ENCODE measurements around the gene DKK2. TPM values are rescaled to one million over a fixed set of nuclear protein-coding genes. Genes with fewer than 3 reads are reported as not detected.

The DKK2 gene
- total and polyA plus RNA-seq, 10 of the 15 experiments (the other 5 are each of a cell fraction or from before 2014, with no cell fraction given), result not detected

DNA sequence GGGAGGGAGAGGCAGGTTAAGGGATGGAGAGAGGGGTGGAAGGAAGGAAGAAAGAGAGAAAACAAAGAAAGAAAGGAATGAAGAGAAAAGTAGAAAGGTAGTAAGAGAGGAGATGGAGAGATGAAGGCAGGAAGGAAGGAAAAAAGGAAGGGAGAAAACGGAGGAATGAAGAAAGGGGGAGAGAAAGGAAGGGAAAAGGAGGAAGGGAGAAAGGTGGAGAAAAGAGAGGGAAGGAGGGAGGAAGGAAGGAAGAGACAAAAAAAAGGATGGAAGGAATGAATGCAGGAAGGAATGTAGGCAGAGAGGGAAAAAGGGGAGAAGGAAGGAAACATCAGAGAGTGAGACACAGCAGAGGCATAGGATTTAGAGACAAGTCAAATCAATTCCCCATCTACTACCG, 68.2 kb downstream of the DKK2 start:
- no peaks in the 10 kb centered on the region for H3K27me3 ChIP-seq (replicated peaks in 1 of 2; ENCODE audit: control insufficient read depth in 2 of 2, insufficient read depth in 2 of 2, low read length in 1 of 2)
- no peak overlapping the region for H2AFZ ChIP-seq (ENCODE audit: control insufficient read depth, low read depth, low read length)
- POLR2A ChIA-PET, result no interaction called here
- BruUV-seq (replicated peaks), result no TSS peak
- intact Hi-C loops (cut with micrococcal nuclease; ENCODE audit: unreplicated experiment) (no loop called here), in situ Hi-C loops (cut with MboI) (no loop called here)
- DNase-seq (ENCODE audit: low read depth, low spot score), result no peak
- no peak overlapping the region for H3K4me2 ChIP-seq (ENCODE audit: control insufficient read depth, insufficient read depth)
- H3K4me1 ChIP-seq (ENCODE audit: control insufficient read depth, insufficient read depth, low read length), result no peaks in the 10 kb centered on the region
- no peaks in the 10 kb centered on the region for H4K20me1 ChIP-seq (ENCODE audit: control insufficient read depth, insufficient read depth)
- H3K36me3 ChIP-seq (ENCODE audit: control insufficient read depth in 2 of 2, insufficient read depth in 2 of 2, low read length in 1 of 2), result no peaks in the 10 kb centered on the region
- no peak overlapping the region for H3K4me3 ChIP-seq
- RAD21 ChIA-PET (ENCODE audit: unreplicated experiment), result no interaction called here
- 3% methylated on average over 2 of the region's 2 CpGs for WGBS (ENCODE audit: insufficient coverage, insufficient replicate concordance, low lambda C conversion rate, missing lambda C conversion rate)
- FAIRE-seq, result no peak
- no peak for ATAC-seq
- TF ChIP-seq CREB1 (IDR thresholded peaks at IDR 0.05; ENCODE audit: low read depth) (no peak), SP1 (IDR thresholded peaks at IDR 0.05; ENCODE audit: low read depth, low read length) (no peak), CHD1 (IDR thresholded peaks at IDR 0.05; ENCODE audit: low read depth, low read length) (no peak), SIN3A (IDR thresholded peaks at IDR 0.05; ENCODE audit: low read depth, low read length) (no peak), SRF (IDR thresholded peaks at IDR 0.05; ENCODE audit: low read depth in 2 of 2, low read length in 2 of 2) (no peak), SMAD5 (IDR thresholded peaks at IDR 0.05; ENCODE audit: low read depth) (no peak), NFYB (IDR thresholded peaks at IDR 0.05; ENCODE audit: insufficient read depth, low read depth, low read length) (no peak), TCF12 (IDR thresholded peaks at IDR 0.05; ENCODE audit: low read depth, low read length) (no peak)
- H3K79me2 ChIP-seq (ENCODE audit: control insufficient read depth, insufficient read depth, low read length), result no peaks in the 10 kb centered on the region
- H3K9ac ChIP-seq (ENCODE audit: control insufficient read depth, insufficient read depth, low read length), result no peak overlapping the region
- CTCF ChIA-PET, result no interaction called here
- H3K9me3 ChIP-seq (replicated peaks; ENCODE audit: control insufficient read depth, insufficient read depth, low read length), result no peaks in the 10 kb centered on the region
- SMC1A ChIA-PET (ENCODE audit: uncharacterized antibody, unreplicated experiment), result no interaction called here
- H3K27ac ChIP-seq (ENCODE audit: control insufficient read depth, insufficient read depth), result no peak overlapping the region

DNA sequence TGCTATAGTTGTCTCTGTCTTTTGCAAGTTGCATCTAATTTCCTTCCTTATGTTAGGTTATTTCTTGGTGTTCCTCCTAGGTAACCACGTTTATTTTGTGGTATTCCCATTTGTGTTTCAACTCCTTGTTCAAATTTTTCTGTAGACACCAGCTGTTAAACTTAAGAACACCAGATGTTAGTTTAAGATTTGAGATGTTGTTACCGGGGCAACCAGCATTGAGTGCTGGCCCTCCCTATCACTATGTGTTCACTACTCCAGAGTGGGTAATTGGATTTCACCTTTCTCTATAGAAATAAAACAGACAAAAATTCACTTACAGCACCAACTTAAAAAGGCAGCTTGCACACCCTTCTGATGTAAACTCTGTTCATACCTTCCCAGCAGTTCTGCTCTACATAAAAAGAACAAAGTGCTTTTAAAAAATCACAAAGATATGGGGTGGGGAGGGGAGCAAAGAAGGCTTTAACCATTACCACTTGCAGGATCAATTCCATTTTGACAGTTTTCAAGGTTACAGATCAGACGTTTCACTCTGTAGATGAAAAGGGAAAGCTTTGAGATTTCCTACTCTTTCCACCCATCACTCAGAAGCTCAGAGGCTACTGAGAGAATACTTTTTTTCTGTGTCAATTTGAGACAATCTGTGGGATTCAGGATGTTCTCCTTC, 82.9 kb downstream of the DKK2 start:
- CTCF ChIA-PET, result interaction anchor here (1.3 kb wide), 1 partner anchor 54 kb away, joined by 4 read pairs; no protein-coding TSS in a partner anchor
- TF ChIP-seq HDAC2 (IDR thresholded peaks at IDR 0.05) (no peak), CBX3 (IDR thresholded peaks at IDR 0.05; ENCODE audit: borderline replicate concordance, low read depth) (no peak), ZNF384 (IDR thresholded peaks at IDR 0.05; ENCODE audit: borderline replicate concordance, low read depth, low read length) (no peak), RBBP5 (conservative IDR thresholded peaks at IDR 0.05) (no peak), ZSCAN29 (IDR thresholded peaks at IDR 0.05) (no peak)
- TF ChIP-seq, protein P1, sequence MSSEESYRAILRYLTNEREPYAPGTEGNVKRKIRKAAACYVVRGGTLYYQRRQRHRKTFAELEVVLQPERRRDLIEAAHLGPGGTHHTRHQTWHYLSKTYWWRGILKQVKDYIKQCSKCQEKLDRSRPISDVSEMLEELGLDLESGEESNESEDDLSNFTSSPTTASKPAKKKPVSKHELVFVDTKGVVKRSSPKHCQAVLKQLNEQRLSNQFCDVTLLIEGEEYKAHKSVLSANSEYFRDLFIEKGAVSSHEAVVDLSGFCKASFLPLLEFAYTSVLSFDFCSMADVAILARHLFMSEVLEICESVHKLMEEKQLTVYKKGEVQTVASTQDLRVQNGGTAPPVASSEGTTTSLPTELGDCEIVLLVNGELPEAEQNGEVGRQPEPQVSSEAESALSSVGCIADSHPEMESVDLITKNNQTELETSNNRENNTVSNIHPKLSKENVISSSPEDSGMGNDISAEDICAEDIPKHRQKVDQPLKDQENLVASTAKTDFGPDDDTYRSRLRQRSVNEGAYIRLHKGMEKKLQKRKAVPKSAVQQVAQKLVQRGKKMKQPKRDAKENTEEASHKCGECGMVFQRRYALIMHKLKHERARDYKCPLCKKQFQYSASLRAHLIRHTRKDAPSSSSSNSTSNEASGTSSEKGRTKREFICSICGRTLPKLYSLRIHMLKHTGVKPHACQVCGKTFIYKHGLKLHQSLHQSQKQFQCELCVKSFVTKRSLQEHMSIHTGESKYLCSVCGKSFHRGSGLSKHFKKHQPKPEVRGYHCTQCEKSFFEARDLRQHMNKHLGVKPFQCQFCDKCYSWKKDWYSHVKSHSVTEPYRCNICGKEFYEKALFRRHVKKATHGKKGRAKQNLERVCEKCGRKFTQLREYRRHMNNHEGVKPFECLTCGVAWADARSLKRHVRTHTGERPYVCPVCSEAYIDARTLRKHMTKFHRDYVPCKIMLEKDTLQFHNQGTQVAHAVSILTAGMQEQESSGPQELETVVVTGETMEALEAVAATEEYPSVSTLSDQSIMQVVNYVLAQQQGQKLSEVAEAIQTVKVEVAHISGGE (CRISPR knock-in tag; IDR thresholded peaks at IDR 0.05), result no peak
- TF ChIP-seq, protein P2, sequence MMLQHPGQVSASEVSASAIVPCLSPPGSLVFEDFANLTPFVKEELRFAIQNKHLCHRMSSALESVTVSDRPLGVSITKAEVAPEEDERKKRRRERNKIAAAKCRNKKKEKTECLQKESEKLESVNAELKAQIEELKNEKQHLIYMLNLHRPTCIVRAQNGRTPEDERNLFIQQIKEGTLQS (IDR thresholded peaks at IDR 0.05; ENCODE audit: borderline replicate concordance, extremely low read depth, low read depth, low read length), result no peak

More for the DNA sequence above, 82.9 kb downstream of the DKK2 start:
- Histone ChIP-seq H2AFZ (ENCODE audit: control insufficient read depth, low read depth, low read length) (no peak overlapping the region), H4K20me1 (ENCODE audit: control insufficient read depth, insufficient read depth) (no peaks in the 10 kb centered on the region), H3K4me2 (ENCODE audit: control insufficient read depth, insufficient read depth) (no peak overlapping the region), H3K27me3 (replicated peaks in 1 of 2; ENCODE audit: control insufficient read depth in 2 of 2, insufficient read depth in 2 of 2, low read length in 1 of 2) (no peaks in the 10 kb centered on the region), H3K9me3 (replicated peaks; ENCODE audit: control insufficient read depth, insufficient read depth, low read length) (no peaks in the 10 kb centered on the region), H3K9ac (ENCODE audit: control insufficient read depth, insufficient read depth, low read length) (no peak overlapping the region), H3K27ac (ENCODE audit: control insufficient read depth, insufficient read depth) (no peak overlapping the region), H3K4me3 (no peak overlapping the region), H3K36me3 (ENCODE audit: control insufficient read depth in 2 of 2, insufficient read depth in 2 of 2, low read length in 1 of 2) (no peaks in the 10 kb centered on the region), H3K79me2 (ENCODE audit: control insufficient read depth, insufficient read depth, low read length) (no peaks in the 10 kb centered on the region), H3K4me1 (ENCODE audit: control insufficient read depth, insufficient read depth, low read length) (no peaks in the 10 kb centered on the region)
- in situ Hi-C loops (cut with MboI), result no loop called here
- SMC1A ChIA-PET (ENCODE audit: uncharacterized antibody, unreplicated experiment), result no interaction called here
- DNase-seq (ENCODE audit: low read depth, low spot score) (no peak), FAIRE-seq (no peak), ATAC-seq (no peak)
- WGBS (ENCODE audit: insufficient coverage, insufficient replicate concordance, low lambda C conversion rate, missing lambda C conversion rate), result 5% methylated on average over 3 of the region's 3 CpGs
- BruUV-seq (replicated peaks), result no TSS peak
- intact Hi-C loops (cut with micrococcal nuclease; ENCODE audit: unreplicated experiment), result no loop called here
- POLR2A ChIA-PET, result no interaction called here
- RAD21 ChIA-PET (ENCODE audit: unreplicated experiment), result no interaction called here

Data from GM12878 (cell line).